GM12878 (cell line): Measurements from ENCODE around the gene SLC2A4.

Source experiments
- ASH2L ChIP-seq: fragments of 300-600, 200-600 bp; sonication (generic); IDR thresholded peaks from 2 replicates; pipeline ENCODE4 v1.6.1; 2017; ENCODE audit warnings: low read depth, mild to moderate bottlenecking, borderline replicate concordance
- ATF3 ChIP-seq: IDR thresholded peaks from 2 replicates; pipeline ENCODE4 v1.6.1; 2011; ENCODE audit warnings: low read depth, mild to moderate bottlenecking, low read length, moderate library complexity, borderline replicate concordance; ENCODE audit errors: extremely low read depth
- ATF7 ChIP-seq: fragments of 450-650 bp; IDR thresholded peaks from 2 replicates; pipeline ENCODE4 v1.6.1; 2016; ENCODE audit warnings: low read depth, mild to moderate bottlenecking
- CTCF ChIP-seq, 3 experiments: IDR thresholded peaks in 2 of 3; conservative IDR thresholded peaks in 1 of 3; 2 replicates each; pipeline ENCODE4 v1.5.1; 2011; ENCODE audit warnings: low read depth in 3 of 3, low read length in 3 of 3, mild to moderate bottlenecking in 3 of 3, control low read depth in 2 of 3, moderate library complexity in 2 of 3, inconsistent platforms in 1 of 3, mixed read lengths in 1 of 3; ENCODE audit not compliant: control insufficient read depth in 2 of 3, insufficient read depth in 1 of 3; ENCODE audit errors: extremely low read depth in 1 of 3
- EZH2 ChIP-seq: IDR thresholded peaks from 2 replicates; pipeline ENCODE4 v1.6.1; 2012; ENCODE audit warnings: low read depth, mild to moderate bottlenecking, control low read depth, inconsistent platforms, low read length, borderline replicate concordance; ENCODE audit not compliant: control insufficient read depth
- JUND ChIP-seq: IDR thresholded peaks from 2 replicates; pipeline ENCODE4 v1.6.1; 2012; ENCODE audit warnings: low read depth, mild to moderate bottlenecking, low read length, improper control_type of control experiment, moderate library complexity
- MTA3 ChIP-seq: IDR thresholded peaks from 2 replicates; pipeline ENCODE4 v1.6.1; 2012; ENCODE audit warnings: low read length, inconsistent platforms, borderline replicate concordance
- NFYA ChIP-seq: IDR thresholded peaks from 2 replicates; pipeline ENCODE4 v1.6.1; 2011; ENCODE audit warnings: low read depth, mild to moderate bottlenecking, low read length, improper control_type of control experiment, borderline replicate concordance
- NR2C1 ChIP-seq: fragments of 450-650 bp; IDR thresholded peaks from 2 replicates; pipeline ENCODE4 v1.6.1; 2017; ENCODE audit warnings: antibody characterized with exemption, mild to moderate bottlenecking, moderate library complexity
- POLR2AphosphoS5 ChIP-seq: IDR thresholded peaks from 2 replicates; pipeline ENCODE4 v1.6.1; 2011; ENCODE audit warnings: mild to moderate bottlenecking, low read length, inconsistent platforms
- USF2 ChIP-seq: IDR thresholded peaks from 2 replicates; pipeline ENCODE4 v1.6.1; 2011; ENCODE audit warnings: low read depth, low read length, improper control_type of control experiment, borderline replicate concordance
- ZBTB11 ChIP-seq: fragments of 450-650 bp; formaldehyde crosslinking; IDR thresholded peaks from 2 replicates; pipeline ENCODE4 v1.5.0; 2022; ENCODE audit warnings: mild to moderate bottlenecking, missing genetic modification characterization
- ZNF592 ChIP-seq: fragments of 450-650 bp; IDR thresholded peaks from 2 replicates; pipeline ENCODE4 v1.6.1; 2017; ENCODE audit warnings: mild to moderate bottlenecking, moderate library complexity

- no peak for TF ChIP-seq ATF3
- TF ChIP-seq EZH2, result no peak
- TF ChIP-seq CTCF (IDR thresholded peaks at IDR 0.05 in 2 of 3, conservative IDR thresholded peaks at IDR 0.05 in 1 of 3; ENCODE audit: control insufficient read depth in 2 of 3, extremely low read depth in 1 of 3, insufficient read depth in 1 of 3, low read depth in 3 of 3, low read length in 3 of 3), result no peak
- no peak for TF ChIP-seq NR2C1
- no peak for TF ChIP-seq ZBTB11
- TF ChIP-seq ZNF592, result no peak
- TF ChIP-seq POLR2AphosphoS5, result no peak
- TF ChIP-seq JUND, result no peak
- TF ChIP-seq MTA3, result no peak; the same call in 1 of the 2 replicates
- TF ChIP-seq ASH2L, result no peak
- no peak for TF ChIP-seq USF2
- no peak for TF ChIP-seq NFYA
- TF ChIP-seq ATF7, result no peak
Observed at GRCh38 chr17:7240375-7240774, 41.1 kb upstream of the SLC2A4 start.
